NCI-H146 (cell line): ENCODE results near the gene KDM4B.
"Not testable (repeated sequence)": the region's sequence is repeated elsewhere in the genome, so short reads cannot be mapped to it uniquely, and the experiment has no call there.

Experiments
- DNase-seq: peaks from one replicate; lab custom pipeline; 2025; lab: John Stamatoyannopoulos, UW

KDM4B gene

DNA sequence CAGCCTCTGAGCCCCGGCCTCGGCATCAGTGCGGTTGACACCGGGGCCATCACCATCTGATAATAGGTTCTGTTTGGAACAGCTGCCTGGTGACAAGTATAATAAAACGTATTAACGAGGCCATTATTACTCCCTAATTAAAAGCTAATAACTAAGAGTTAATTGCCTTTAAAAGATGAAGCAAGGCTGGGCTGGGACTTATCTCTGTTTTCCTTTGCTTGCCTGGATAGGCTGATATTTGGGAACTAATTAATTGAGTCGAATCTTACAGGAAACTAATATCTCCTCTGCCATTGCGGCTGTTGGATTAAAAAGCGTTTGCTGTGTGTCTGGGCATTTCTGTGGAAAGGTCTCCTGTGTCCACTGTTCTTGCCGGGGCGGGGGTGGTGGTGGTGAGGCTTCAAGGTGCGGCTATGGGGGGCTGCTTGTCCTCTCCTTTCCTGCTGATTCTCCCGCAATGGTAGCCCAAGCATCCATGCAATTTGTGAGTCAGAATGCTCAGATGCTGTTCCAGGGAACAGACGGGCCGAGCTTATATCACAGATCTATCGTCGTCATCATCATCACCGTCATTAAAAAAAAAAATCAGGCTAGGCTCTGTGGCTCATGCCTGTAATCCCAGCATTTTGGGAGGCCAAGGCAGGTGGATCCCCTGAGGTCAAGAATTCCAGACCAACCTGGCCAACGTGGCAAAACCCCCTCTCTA, 209.0 kb downstream of the KDM4B start:
- no peak for DNase-seq

- no peak for DNase-seq
These were observed 209.9 kb downstream of the KDM4B start for GRCh38 chr19:5178841-5179240.

DNA sequence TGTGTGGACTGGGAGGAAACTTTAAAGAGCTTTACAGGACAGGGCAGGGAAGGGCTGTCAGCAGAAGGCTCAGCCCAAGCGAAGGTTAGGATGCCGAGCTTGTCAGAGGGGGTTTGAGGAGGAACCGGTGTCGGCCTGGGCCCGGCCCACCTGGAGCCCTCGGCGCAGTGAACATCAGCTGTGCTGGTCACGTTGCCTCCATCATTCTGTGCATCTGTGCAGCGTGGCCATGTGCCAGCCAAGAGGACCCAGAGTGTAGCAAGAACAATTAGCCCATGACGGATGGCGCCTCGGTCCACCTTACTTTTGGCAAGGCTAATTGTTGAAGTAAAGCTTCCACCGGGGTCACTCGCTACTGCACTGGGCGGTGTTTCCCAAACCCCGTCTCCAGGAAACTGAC, 210.3 kb downstream of the KDM4B start:
- DNase-seq, result no peak

- DNase-seq, result no peak
These were observed 212.4 kb downstream of the KDM4B start for GRCh38 chr19:5181329-5181728.

- DNase-seq, result no peak
These were observed 213.8 kb downstream of the KDM4B start for GRCh38 chr19:5182751-5183150.

DNA sequence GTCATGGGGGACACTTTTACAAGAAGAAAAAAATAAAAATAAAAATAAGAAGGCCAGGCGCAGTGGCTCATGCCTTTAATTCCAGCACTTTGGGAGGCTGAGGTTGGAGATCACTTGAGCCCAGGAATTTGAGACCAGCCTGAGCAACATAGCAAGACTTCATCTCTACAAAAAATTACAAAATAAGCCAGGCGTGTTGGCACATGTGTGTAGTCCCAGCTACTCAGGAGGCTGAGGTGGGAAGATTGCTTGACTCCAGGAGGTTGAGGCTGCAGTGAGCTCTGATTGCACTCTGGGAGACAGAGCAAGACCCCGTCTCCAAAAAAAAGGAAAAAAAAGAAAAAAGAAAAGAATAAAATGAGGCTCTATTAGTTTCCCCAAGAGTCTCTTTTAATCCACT, 214.7 kb downstream of the KDM4B start:
- DNase-seq, result no peak

- no peak for DNase-seq
These were observed 216.0 kb downstream of the KDM4B start for GRCh38 chr19:5184930-5185329.

DNA sequence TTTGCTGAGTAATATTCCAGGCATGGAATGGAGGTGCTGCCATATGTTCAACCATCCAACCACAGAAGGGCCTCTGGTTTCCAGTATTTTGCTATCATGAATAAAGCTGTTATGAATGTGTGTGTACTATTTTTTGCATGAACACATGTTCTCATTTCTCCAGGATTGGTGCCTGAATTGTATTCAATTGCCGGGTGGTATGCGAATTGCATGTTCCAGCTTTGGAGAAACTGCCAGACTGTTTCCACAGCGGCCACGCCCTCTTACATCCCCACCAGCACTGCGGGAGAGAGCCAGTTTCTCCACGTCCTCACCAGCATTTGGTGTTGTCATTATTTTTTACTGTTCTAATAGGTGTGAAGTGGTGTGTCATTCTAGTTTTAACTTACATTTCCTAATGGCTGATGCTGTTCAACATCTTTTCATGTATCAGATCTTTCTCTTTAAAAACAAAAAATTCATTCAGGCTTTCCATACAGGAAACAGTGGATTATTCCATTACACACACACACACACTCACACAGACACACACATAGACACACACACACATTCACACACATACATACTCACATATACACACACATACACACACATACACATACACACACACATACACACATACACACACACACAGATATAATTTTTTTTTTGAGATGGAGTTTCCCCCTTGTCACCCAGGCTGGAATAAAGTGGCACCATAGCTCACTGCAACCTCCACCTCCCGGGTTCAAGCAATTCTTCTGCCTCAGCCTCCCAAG, 217.6 kb downstream of the KDM4B start:
- DNase-seq, result no peak

DNA sequence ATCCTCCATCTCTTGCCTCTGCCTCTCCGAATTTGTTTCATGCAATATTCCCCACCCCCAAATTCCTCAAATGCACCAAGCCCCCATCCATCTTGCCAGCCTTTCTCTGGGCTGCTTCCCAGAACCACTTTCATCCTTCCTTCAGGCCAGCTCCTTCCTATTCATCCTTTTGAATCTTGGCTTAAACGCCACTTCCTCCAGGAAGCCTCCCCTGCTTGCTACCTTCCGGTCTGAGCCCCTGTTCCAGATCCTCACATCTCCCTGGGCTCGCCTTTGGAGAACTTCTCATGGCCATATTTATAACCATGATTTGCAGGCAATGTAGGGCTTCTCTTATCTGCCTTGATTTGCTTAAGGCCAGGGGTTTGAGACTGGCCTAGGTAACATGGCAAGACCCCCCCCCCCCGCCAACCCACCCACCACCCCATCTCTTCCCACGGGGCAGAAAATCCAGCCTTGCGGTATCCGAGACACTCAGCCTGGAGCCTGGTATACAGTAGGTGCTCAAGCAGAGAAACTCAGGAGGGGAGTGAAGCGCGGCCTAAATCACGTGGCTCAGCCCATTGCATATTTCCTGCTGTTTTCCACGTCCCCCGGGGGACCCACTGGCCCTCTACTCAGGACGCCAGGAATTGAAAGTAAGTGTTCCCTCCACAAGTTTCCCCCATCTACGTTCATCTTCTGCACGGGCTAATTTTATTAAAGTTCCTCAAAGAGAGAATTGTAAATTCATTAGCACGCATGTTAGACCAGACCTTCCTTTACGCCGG, 219.8 kb downstream of the KDM4B start:
- no peak for DNase-seq

DNA sequence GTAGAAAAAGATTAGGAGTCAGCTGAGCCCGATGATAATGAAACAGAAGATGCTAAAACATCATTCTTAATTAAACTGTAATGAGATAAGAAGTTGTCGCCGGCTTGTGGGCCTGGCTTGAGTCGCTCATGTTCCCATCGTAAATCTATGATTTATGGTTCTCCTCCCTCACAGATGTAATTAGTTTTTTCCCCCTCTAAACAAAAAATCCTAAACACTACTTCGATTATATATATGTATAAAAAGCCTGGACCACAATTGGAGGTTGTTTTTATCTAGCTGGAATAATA, 220.3 kb downstream of the KDM4B start:
- DNase-seq, result no peak

DNA sequence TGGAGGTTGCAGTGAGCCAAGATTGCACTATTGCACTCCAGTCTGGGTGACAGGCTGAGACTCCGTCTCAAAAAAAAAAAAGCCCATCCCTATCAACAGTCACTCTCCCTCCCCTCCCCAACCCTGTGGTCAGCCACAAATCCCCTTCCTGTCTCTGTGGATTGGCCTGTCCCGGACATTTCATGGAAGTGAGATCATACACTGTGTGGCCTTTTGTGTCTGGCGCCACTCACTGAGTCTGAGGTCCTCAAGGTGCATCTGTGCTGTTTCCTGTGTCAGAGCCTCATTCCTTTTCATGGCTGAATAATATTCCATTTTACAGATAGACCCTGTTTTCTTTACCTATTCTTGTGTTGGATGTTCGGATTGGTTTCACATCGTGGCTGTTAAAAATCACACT, 222.2 kb downstream of the KDM4B start:
- no peak for DNase-seq

DNA sequence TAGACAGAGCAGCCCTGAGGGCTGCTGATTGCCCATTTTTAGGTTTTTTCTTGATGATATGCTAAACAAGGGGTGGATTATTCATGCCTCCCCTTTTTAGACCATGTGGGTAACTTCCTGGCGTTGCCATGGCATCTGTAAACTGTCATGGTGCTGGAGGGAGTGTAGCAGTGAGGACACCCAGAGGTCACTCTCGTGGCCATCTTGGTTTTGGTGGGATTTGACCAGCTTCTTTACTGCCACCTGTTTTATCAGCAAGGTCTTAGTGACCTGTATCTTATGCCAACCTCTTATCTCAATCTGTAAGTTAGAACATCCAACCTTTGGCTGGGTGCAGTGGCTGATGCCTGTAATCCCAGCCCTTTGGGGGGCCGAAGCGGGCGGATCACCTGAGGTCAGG, 223.7 kb downstream of the KDM4B start:
- DNase-seq, result no peak

- DNase-seq, result peak; percentile 61
These were observed 224.3 kb downstream of the KDM4B start for GRCh38 chr19:5193192-5193591.

DNA sequence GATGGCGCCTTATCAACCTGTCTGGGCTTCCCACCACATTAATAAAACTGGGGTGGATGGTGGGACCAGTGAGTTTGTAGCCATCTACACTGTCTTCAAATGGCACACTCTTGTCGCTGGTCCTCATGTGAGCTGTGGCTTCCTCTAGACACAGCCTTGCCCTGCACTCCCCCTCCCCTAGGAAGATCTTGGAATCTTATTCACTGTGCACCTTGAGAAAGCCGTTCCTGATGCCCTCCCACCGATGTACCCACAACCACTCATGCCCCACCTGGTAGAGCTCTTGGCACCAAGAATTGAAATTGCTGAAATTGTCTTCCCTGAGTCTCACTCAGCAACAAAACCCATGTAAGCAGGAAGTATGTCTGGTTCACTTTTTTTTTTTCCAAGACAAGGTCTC, 225.7 kb downstream of the KDM4B start:
- no peak for DNase-seq

DNA sequence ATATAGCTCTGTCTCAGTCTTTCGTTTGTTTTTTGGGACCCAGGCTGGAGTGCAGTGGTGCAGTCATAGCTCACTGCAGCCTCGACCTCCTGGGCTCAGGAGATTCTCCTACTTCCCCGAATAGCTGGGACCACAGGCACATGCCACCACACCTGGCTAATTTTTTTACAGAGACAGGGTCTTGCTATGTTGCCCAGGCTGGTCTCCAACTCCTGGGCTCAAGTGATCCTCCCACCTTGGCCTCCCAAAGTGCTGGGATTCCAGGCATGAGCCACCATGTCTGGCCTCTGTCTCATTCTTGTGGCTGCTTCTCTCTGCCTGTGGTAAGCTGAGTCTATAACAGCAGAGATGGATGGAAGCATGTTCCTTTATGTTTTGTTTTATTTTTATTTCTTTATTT, 226.7 kb downstream of the KDM4B start:
- DNase-seq, result not testable (repeated sequence)

GRCh38 chr19:5196832-5197231, 227.9 kb downstream of the KDM4B start:
- no peak for DNase-seq

DNA sequence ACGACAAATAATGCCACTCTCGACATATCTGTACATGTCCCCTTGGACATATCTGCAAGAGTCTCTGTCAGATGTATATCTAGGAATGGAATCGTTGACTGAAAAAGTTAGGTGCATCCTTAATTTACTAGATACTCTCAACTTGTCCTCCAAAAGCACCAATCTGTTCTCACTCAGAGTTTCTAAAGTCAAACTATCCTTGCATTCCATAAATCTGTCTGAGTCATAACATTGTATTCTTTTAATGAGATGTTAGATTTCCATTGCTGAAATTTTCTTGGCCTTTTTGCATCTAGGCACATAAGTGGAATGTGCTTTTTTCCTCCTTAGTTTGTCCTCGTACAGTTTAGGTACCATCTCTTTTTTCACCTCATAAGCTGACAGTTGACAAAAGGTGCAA, 231.9 kb downstream of the KDM4B start:
- DNase-seq, result no peak

DNA sequence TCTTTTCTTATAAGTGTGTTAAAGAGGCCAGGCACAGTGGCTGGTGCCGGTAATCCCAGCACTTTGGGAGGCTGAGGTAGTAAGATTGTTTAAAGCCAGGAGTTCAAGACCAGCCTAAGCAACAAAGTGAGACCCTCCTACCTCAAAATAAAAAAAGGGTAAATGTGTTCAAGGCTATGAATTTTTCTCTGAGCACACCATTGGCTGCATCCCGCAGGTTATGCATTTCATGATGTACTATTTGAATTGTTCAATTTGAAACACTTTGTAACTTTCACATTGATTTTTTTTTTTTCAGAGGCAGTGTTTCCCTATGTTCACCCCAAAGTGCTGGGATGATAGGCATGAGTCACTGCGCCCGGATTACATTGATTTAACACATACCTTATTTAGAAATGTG, 233.6 kb downstream of the KDM4B start:
- no peak for DNase-seq
